K562 (cell line): ENCODE measurements around the gene RBMS1. TPM values are rescaled to one million over a fixed set of nuclear protein-coding genes. Genes with fewer than 3 reads are reported as not detected.

Experiments
- ATAC-seq: fragments of 200-7000 bp; cut with Tn5 transposase; 3 replicates; pipeline ENCODE4 v1.9.1; 2020; ENCODE audit warnings: moderate library complexity
- BruUV-seq: library from RNA; stranded (reverse); fragments of 400-500 nt; replicated peaks from 2 replicates; lab custom pipeline; 2021; lab: Mats Ljungman, UMichigan
- CTCF ChIA-PET: fragments of 300-600 bp; formaldehyde crosslinking; extraction: SDS; loops from one replicate; lab custom pipeline; 2021; ENCODE audit warnings: low intra/inter-chr PET ratio; lab: Yijun Ruan, JAX
- POLR2A ChIA-PET: fragments of 300-600, 350-650 bp; sonication (Branson Sonifier 250); formaldehyde crosslinking; extraction: SDS; loops from one replicate; lab custom pipeline; 2021; ENCODE audit warnings: antibody characterized with exemption, inconsistent platforms; lab: Yijun Ruan, JAX
- DNase-seq, 4 experiments: peaks; one replicate each; pipeline versions ENCODE4 v3.0.0 to v3.0.0-alpha.2; 2011 to 2018; ENCODE audit warnings: low spot score in 3 of 4, mixed read lengths in 3 of 4; ENCODE audit errors: extremely low read depth in 1 of 4
- FAIRE-seq: peaks from 2 replicates; lab custom pipeline; 2011; peaks lifted over from hg19 to GRCh38; lab: Jason Lieb, UNC
- H2AFZ ChIP-seq: 2 replicates; pipeline ENCODE4 v1.6.0; 2011; ENCODE audit warnings: low read depth, low read length, control low read depth, inconsistent platforms
- H3K27ac ChIP-seq: fragments of 200-600 bp; 3 replicates; pipeline ENCODE4 v1.8.0; 2011; ENCODE audit warnings: low read depth, mild to moderate bottlenecking, control low read depth, inconsistent platforms, low read length, moderate library complexity, mixed read lengths; ENCODE audit errors: extremely low read depth
- H3K27me3 ChIP-seq, 2 experiments: fragments of 300-600 bp in 1 of 2; 2 replicates in 1 of 2; 3 replicates in 1 of 2; pipeline versions ENCODE4 v1.6.0 to v1.8.0; 2011; ENCODE audit warnings: inconsistent platforms in 2 of 2, low read length in 2 of 2, mild to moderate bottlenecking in 1 of 2, mixed read lengths in 1 of 2, moderate library complexity in 1 of 2; ENCODE audit not compliant: control insufficient read depth in 2 of 2, insufficient read depth in 2 of 2
- H3K36me3 ChIP-seq: fragments of 300-600 bp; 3 replicates; pipeline ENCODE4 v1.8.0; 2011; ENCODE audit warnings: mild to moderate bottlenecking, low read length, inconsistent platforms; ENCODE audit not compliant: control insufficient read depth, insufficient read depth
- H3K4me1 ChIP-seq, 2 experiments: fragments of 200-600 bp in 1 of 2; replicated peaks in 1 of 2; 2 replicates in 1 of 2; 3 replicates in 1 of 2; pipeline versions ENCODE4 v1.5.1 to v1.8.0; 2011; ENCODE audit warnings: inconsistent platforms in 2 of 2, low read length in 2 of 2, mild to moderate bottlenecking in 1 of 2, mixed read lengths in 1 of 2, moderate library complexity in 1 of 2; ENCODE audit not compliant: control insufficient read depth in 2 of 2, insufficient read depth in 2 of 2
- H3K4me2 ChIP-seq: 2 replicates; pipeline ENCODE4 v1.6.1; 2011; ENCODE audit warnings: low read length, control low read depth, inconsistent platforms, mixed read lengths; ENCODE audit not compliant: insufficient read depth
- H3K4me3 ChIP-seq: fragments of 200-600 bp; sonication (generic), shearing (Covaris generic); 2 replicates; pipeline ENCODE4 v1.5.1; 2016; ENCODE audit warnings: control low read depth, inconsistent platforms
- H3K79me2 ChIP-seq: fragments of 200-600 bp; 3 replicates; pipeline ENCODE4 v1.8.0; 2011; ENCODE audit warnings: low read length, inconsistent platforms; ENCODE audit not compliant: control insufficient read depth, insufficient read depth
- H3K9ac ChIP-seq, 2 experiments: 2 replicates each; pipeline versions ENCODE4 v1.6.0 to v1.6.1; 2011; ENCODE audit warnings: low read depth in 2 of 2, low read length in 2 of 2, control low read depth in 1 of 2, inconsistent platforms in 1 of 2, mild to moderate bottlenecking in 1 of 2, mixed read lengths in 1 of 2; ENCODE audit not compliant: insufficient read depth in 1 of 2
- H3K9me1 ChIP-seq: one replicate; pipeline ENCODE4 v1.6.0; 2011; ENCODE audit warnings: inconsistent platforms, mild to moderate bottlenecking, low read length, moderate library complexity; ENCODE audit not compliant: control insufficient read depth, insufficient read depth
- H3K9me3 ChIP-seq: replicated peaks from 2 replicates; pipeline ENCODE4 v1.5.1; 2011; ENCODE audit warnings: low read depth, low read length, inconsistent platforms; ENCODE audit not compliant: control insufficient read depth, insufficient read depth
- H4K20me1 ChIP-seq: replicated peaks from 2 replicates; pipeline ENCODE4 v1.6.1; 2011; ENCODE audit warnings: low read length, inconsistent platforms, mixed read lengths; ENCODE audit not compliant: control insufficient read depth, insufficient read depth
- CHCHD3 ChIP-seq: fragments of 250-450 bp; sonication (Bioruptor Pico); IDR thresholded peaks from 2 replicates; pipeline ENCODE4 v2.1.2; 2022; ENCODE audit warnings: mild to moderate bottlenecking
- EHMT2 ChIP-seq: fragments of 450-650 bp; IDR thresholded peaks from 2 replicates; pipeline ENCODE4 v1.6.1; 2018; ENCODE audit warnings: antibody characterized with exemption
- MNT ChIP-seq, 2 experiments: fragments of 450-650 bp; conservative IDR thresholded peaks; 2 replicates each; pipeline ENCODE4 v1.6.1; 2017; ENCODE audit warnings: mild to moderate bottlenecking in 2 of 2, moderate library complexity in 2 of 2
- MXD1 ChIP-seq: fragments of 250-450 bp; sonication (Bioruptor Pico); IDR thresholded peaks from 2 replicates; pipeline ENCODE4 v1.8.0; 2021; ENCODE audit warnings: borderline replicate concordance, mild to moderate bottlenecking, moderate library complexity; ENCODE audit not compliant: poor library complexity, severe bottlenecking
- STAG1 ChIP-seq: sonication (generic); formaldehyde crosslinking; IDR thresholded peaks from 2 replicates; pipeline ENCODE4 v1.5.0; 2020; ENCODE audit warnings: missing genetic modification reagents, borderline replicate concordance
- ZFP1 ChIP-seq: fragments of 450-650 bp; formaldehyde crosslinking; IDR thresholded peaks from 2 replicates; pipeline ENCODE4 v1.4.0; 2020; ENCODE audit warnings: mild to moderate bottlenecking, mixed read lengths
- WGBS: fragments of 100-300 bp; shearing (Covaris generic); methylation state at CpG from one replicate; pipeline ENCODE4 v1.1.6; 2016; ENCODE audit warnings: low coverage, mixed read lengths; ENCODE audit not compliant: insufficient coverage; ENCODE audit errors: missing lambda C conversion rate; 5-methylcytosine and 5-hydroxymethylcytosine counted together
- in situ Hi-C: fragments of 300-500 bp; cut with MboI; formaldehyde crosslinking; loops from 4 replicates; pipeline ENCODE4 v1.15.0; 2018; ENCODE audit warnings: inconsistent platforms, mixed read lengths
- intact Hi-C: fragments of 100-400 bp; cut with micrococcal nuclease; formaldehyde crosslinking; loops from 2 replicates; pipeline ENCODE4 v1.14.2; 2022
- polyA plus RNA-seq, 8 experiments: library from polyadenylated mRNA; depleted of rRNA in 4 of 8; stranded (reverse) in 5 of 8; unstranded in 3 of 8; fragments of >200 nt; fragmentation: Nextera tagmentation in 2 of 8; fragmentation: Illumina TruSeq in 1 of 8; extraction: Ambion mirVana in 2 of 8; extraction: Trizol in 1 of 8; gene quantifications; 2 replicates each; pipeline versions ENCODE4 v1.2.1 to v1.2.3, GENCODE V29; 2011 to 2014; ENCODE audit warnings: inconsistent platforms in 1 of 8, missing spikeins in 1 of 8
- total RNA-seq, 7 experiments: library from RNA; depleted of rRNA in 6 of 7; stranded (reverse); fragments of >200 nt in 6 of 7; fragmentation: Illumina TruSeq in 2 of 7; extraction: Trizol in 2 of 7; gene quantifications; 2 replicates each; pipeline versions ENCODE4 v1.2.1 to v1.2.3, GENCODE V29; 2011 to 2021; ENCODE audit warnings: low replicate concordance in 1 of 7

Gene RBMS1
- total and polyA plus RNA-seq, 9 of the 15 experiments (the other 6 are each of a cell fraction or from before 2014, with no cell fraction given) = 0.04 to 0.31 (median 0.09) TPM; not detected in 6

GRCh38 chr2:160264308-160264707 lies 229.3 kb downstream of the RBMS1 start:
- H3K9me1 ChIP-seq = no peaks in the 10 kb centered on the region
- H3K9me3 ChIP-seq = no peaks in the 10 kb centered on the region
- no peaks in the 10 kb centered on the region for H3K79me2 ChIP-seq
- no peak overlapping the region for H3K4me3 ChIP-seq
- ChIA-PET POLR2A (interaction anchor here (1.5 kb wide), 1 partner anchor 13 kb away, joined by 5 read pairs; no protein-coding TSS in a partner anchor), CTCF (no interaction called here)
- FAIRE-seq (no peak), DNase-seq (no peak), ATAC-seq (no peak)
- H3K4me1 ChIP-seq = peaks cover under 1 to 1% of the 10 kb centered on the region in 2 experiments; a peak in 2 of 5 replicates
- no TSS peak for BruUV-seq
- TF ChIP-seq EHMT2 (no peak), MNT (conservative IDR thresholded peaks at IDR 0.05) (no peak), CHCHD3 (CRISPR knock-in tag) (no peak), ZFP1 (no peak), STAG1 (no peak), MXD1 (CRISPR knock-in tag) (no peak)
- no peak overlapping the region for H3K9ac ChIP-seq
- H3K36me3 ChIP-seq = no peaks in the 10 kb centered on the region
- no peak overlapping the region for H3K27ac ChIP-seq
- peaks cover 0 to 6% of the 10 kb centered on the region in 2 experiments; a peak in 2 of 5 replicates for H3K27me3 ChIP-seq
- H2AFZ ChIP-seq = no peak overlapping the region
- in situ Hi-C loops (no loop called here), intact Hi-C loops (no loop called here)
- no peaks in the 10 kb centered on the region for H4K20me1 ChIP-seq
- WGBS = 0% methylated on average over 1 of the region's 1 CpG
- H3K4me2 ChIP-seq = no peak overlapping the region
